Tibial nerve (tissue), 3 donors: Measurements from ENCODE around the gene PLCB1.

Experiments
- CTCF ChIP-seq, 5 experiments: fragments of 200-600 bp in 3 of 5; fragments of 450-650 bp in 2 of 5; sonication (generic) in 3 of 5; IDR thresholded peaks; one replicate each; pipeline ENCODE4 v1.5.1; 2016 to 2019; ENCODE audit warnings: antibody characterized with exemption in 5 of 5, mild to moderate bottlenecking in 3 of 5, moderate library complexity in 2 of 5
- POLR2A ChIP-seq, 2 donors: fragments of 450-650 bp; IDR thresholded peaks; one replicate each; pipeline ENCODE4 v1.6.1; 2017; ENCODE audit warnings: antibody characterized with exemption in 2 of 2, mild to moderate bottlenecking in 2 of 2, moderate library complexity in 2 of 2

GRCh38 chr20:8154638-8155037 is 22.6 kb downstream of the PLCB1 start:
- no peak for TF ChIP-seq CTCF (IDR thresholded peaks at IDR 0.05)
- TF ChIP-seq POLR2A (IDR thresholded peaks at IDR 0.05), result no peak
